Measurements from ENCODE around the gene RGL2.

Gene RGL2

GRCh38 chr6:33316603-33317418, 18.1 kb upstream of the RGL2 start:
- DNase-seq: peak in 2 of 4 experiments; percentile 1 to 36

- no peak for DNase-seq
Observed at GRCh38 chr6:33315793-33316602, 17.3 kb upstream of the RGL2 start.

GRCh38 chr6:33314943-33315792, 16.4 kb upstream of the RGL2 start:
- peak in 1 of 4 experiments; percentile 23 for DNase-seq

- peak; percentile 79 to 91 (median 88) for DNase-seq
Observed at GRCh38 chr6:33314515-33314942, 15.8 kb upstream of the RGL2 start.

GRCh38 chr6:33313709-33314514, 15.2 kb upstream of the RGL2 start, which contains the start of gene TAPBP:
TAPBP (minus strand) TSS chr6:33314078; CDS start chr6:33314041, 37 bp downstream.
- peak; percentile 54 to 74 (median 70) for DNase-seq

GRCh38 chr6:33313105-33313708, 14.5 kb upstream of the RGL2 start:
- peak; percentile 81 to 92 (median 88) for DNase-seq

- DNase-seq: peak; percentile 48 to 84 (median 76)
Observed at GRCh38 chr6:33312361-33313104, 13.8 kb upstream of the RGL2 start.

GRCh38 chr6:33306356-33306755, 7.6 kb upstream of the RGL2 start:
- DNase-seq: no peak

- DNase-seq: no peak
Observed at GRCh38 chr6:33305052-33305451, 6.3 kb upstream of the RGL2 start.

GRCh38 chr6:33304216-33304615, 5.5 kb upstream of the RGL2 start:
- DNase-seq: no peak

- no peak for DNase-seq
Observed at GRCh38 chr6:33301877-33302276, 3.1 kb upstream of the RGL2 start.

- peak; percentile 94 to 97 (median 96) for DNase-seq
Observed at GRCh38 chr6:33299237-33299944, 649 bp upstream of the RGL2 start.

GRCh38 chr6:33297956-33298772, 578 bp downstream of the RGL2 start:
- peak; percentile 83 to 87 (median 87) for DNase-seq

GRCh38 chr6:33297406-33297955, 1.3 kb downstream of the RGL2 start:
- peak; percentile 29 to 68 (median 51) for DNase-seq

- no peak for DNase-seq
Observed at GRCh38 chr6:33296797-33297405, 1.8 kb downstream of the RGL2 start.

GRCh38 chr6:33295621-33296369, 2.9 kb downstream of the RGL2 start:
- no peak for DNase-seq
